ENCODE measurements around the gene IL23A. TPM values are rescaled to one million over a fixed set of nuclear protein-coding genes. Genes with fewer than 3 reads are reported as not detected.

IL23A gene
- polyA plus RNA-seq, 1 of the 3 experiments (the other 2 are of a cell fraction) = 0.46 TPM

DNA sequence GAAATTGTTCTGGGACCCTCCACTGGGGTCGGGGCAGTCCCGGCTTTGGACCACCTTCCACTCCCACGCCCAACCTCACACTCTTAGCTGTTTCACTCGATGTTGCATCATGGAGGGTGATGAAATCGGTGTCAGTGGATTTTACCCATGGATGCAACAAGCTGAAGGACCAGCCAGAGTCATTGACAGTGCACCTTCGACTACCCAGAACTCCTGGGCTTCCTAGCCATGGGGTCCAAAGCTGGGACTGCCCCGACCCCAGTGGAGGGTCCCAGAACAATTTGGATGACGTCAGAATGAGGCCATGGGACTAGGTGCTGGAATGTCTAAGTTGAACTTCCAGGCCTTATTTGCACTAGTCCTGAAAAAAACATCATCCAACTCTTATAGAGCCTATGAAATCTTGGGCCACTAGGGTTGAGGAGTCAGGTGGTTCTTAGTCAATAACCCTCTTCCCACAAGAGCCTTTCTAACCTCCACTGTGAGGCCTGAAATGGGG, 882 bp upstream of the IL23A start:
- H2AFZ ChIP-seq (ENCODE audit: low read depth) = no peak overlapping the region
- H3K79me2 ChIP-seq (ENCODE audit: insufficient read depth) = peaks cover 3% of the 10 kb centered on the region; the same call in 1 of the 2 replicates
- H4K20me1 ChIP-seq (ENCODE audit: insufficient read depth) = no peaks in the 10 kb centered on the region
- no peaks in the 10 kb centered on the region for H3K9me3 ChIP-seq
- no peak overlapping the region for H3K27ac ChIP-seq (ENCODE audit: low read depth in 2 of 2, low read length in 1 of 2)
- H3K4me2 ChIP-seq = no peak overlapping the region
- no peak overlapping the region for H3K4me3 ChIP-seq (ENCODE audit: low read depth in 2 of 2, low read length in 1 of 2)
- peaks cover 15% of the 10 kb centered on the region for H3F3A ChIP-seq (replicated peaks; ENCODE audit: insufficient read depth)
- H3K4me1 ChIP-seq (ENCODE audit: control insufficient read depth in 1 of 2, insufficient read depth in 2 of 2, low read depth in 1 of 2, low read length in 1 of 2) = peaks cover 2 to 4% of the 10 kb centered on the region in 2 experiments; a peak in 1 of 4 replicates
- no peak for DNase-seq
- H3K27me3 ChIP-seq (ENCODE audit: insufficient read depth) = no peaks in the 10 kb centered on the region
- 47% methylated on average over 7 of the region's 8 CpGs for WGBS (ENCODE audit: low lambda C conversion rate)
- ChIA-PET CTCF (interaction anchor here (0.7 kb wide), 1 partner anchor 204 kb away, joined by 3 read pairs; no protein-coding TSS in a partner anchor), POLR2A (interaction anchor here (0.6 kb wide), 1 partner anchor 528 kb away, joined by 3 read pairs; no protein-coding TSS in a partner anchor)
- H3K9me2 ChIP-seq = no peaks in the 10 kb centered on the region
- TF ChIP-seq MEF2A (IDR thresholded peaks at IDR 0.05; ENCODE audit: borderline replicate concordance, low read depth) = no peak
- TF ChIP-seq, protein P1, sequence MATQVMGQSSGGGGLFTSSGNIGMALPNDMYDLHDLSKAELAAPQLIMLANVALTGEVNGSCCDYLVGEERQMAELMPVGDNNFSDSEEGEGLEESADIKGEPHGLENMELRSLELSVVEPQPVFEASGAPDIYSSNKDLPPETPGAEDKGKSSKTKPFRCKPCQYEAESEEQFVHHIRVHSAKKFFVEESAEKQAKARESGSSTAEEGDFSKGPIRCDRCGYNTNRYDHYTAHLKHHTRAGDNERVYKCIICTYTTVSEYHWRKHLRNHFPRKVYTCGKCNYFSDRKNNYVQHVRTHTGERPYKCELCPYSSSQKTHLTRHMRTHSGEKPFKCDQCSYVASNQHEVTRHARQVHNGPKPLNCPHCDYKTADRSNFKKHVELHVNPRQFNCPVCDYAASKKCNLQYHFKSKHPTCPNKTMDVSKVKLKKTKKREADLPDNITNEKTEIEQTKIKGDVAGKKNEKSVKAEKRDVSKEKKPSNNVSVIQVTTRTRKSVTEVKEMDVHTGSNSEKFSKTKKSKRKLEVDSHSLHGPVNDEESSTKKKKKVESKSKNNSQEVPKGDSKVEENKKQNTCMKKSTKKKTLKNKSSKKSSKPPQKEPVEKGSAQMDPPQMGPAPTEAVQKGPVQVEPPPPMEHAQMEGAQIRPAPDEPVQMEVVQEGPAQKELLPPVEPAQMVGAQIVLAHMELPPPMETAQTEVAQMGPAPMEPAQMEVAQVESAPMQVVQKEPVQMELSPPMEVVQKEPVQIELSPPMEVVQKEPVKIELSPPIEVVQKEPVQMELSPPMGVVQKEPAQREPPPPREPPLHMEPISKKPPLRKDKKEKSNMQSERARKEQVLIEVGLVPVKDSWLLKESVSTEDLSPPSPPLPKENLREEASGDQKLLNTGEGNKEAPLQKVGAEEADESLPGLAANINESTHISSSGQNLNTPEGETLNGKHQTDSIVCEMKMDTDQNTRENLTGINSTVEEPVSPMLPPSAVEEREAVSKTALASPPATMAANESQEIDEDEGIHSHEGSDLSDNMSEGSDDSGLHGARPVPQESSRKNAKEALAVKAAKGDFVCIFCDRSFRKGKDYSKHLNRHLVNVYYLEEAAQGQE (IDR thresholded peaks at IDR 0.05; ENCODE audit: low read depth, low read length) = no peak
- H3K9ac ChIP-seq = no peak overlapping the region
- H3K36me3 ChIP-seq (replicated peaks in 1 of 2; ENCODE audit: control insufficient read depth in 1 of 2, insufficient read depth in 2 of 2, low read length in 1 of 2) = peaks cover 7 to 9% of the 10 kb centered on the region in 2 experiments

DNA sequence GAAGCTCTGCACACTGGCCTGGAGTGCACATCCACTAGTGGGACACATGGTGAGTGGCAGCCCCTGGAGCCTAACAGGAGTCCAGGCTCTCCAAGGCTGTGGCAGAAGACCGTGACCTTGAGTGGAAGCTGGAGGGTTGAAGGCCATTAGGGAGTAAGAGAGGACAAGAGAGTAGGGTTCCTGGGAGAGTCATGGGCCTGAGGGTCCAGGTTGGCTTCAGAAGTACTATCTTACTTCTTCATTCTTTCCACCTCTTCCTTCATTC, 406 bp downstream of the IL23A start:
- ChIA-PET POLR2A (interaction anchor here (0.6 kb wide), 1 partner anchor 21 kb away, joined by 3 read pairs; the partner anchor contains the start of gene STAT2), CTCF (no interaction called here)
- Histone ChIP-seq H3K4me1 (ENCODE audit: control insufficient read depth in 1 of 2, insufficient read depth in 2 of 2, low read depth in 1 of 2, low read length in 1 of 2) (no peaks in the 10 kb centered on the region; a peak in 1 of 4 replicates), H3K9me3 (no peaks in the 10 kb centered on the region), H3K79me2 (ENCODE audit: insufficient read depth) (no peaks in the 10 kb centered on the region), H3K9me2 (no peaks in the 10 kb centered on the region), H3K9ac (no peak overlapping the region), H3K4me3 (ENCODE audit: low read depth in 2 of 2, low read length in 1 of 2) (no peak overlapping the region), H4K20me1 (ENCODE audit: insufficient read depth) (no peaks in the 10 kb centered on the region), H3K27me3 (ENCODE audit: insufficient read depth) (no peaks in the 10 kb centered on the region), H3K4me2 (no peak overlapping the region), H3K27ac (ENCODE audit: low read depth in 2 of 2, low read length in 1 of 2) (no peak overlapping the region), H2AFZ (ENCODE audit: low read depth) (no peak overlapping the region), H3K36me3 (replicated peaks in 1 of 2; ENCODE audit: control insufficient read depth in 1 of 2, insufficient read depth in 2 of 2, low read length in 1 of 2) (peaks cover 20 to 21% of the 10 kb centered on the region in 2 experiments), H3F3A (replicated peaks; ENCODE audit: insufficient read depth) (peaks cover 15% of the 10 kb centered on the region)
- TF ChIP-seq RXRA (IDR thresholded peaks at IDR 0.05; ENCODE audit: borderline replicate concordance, low read depth) (no peak), NFIC (IDR thresholded peaks at IDR 0.05; ENCODE audit: borderline replicate concordance) (no peak), MEF2A (IDR thresholded peaks at IDR 0.05; ENCODE audit: borderline replicate concordance, low read depth) (no peak)
- TF ChIP-seq, protein P2, sequence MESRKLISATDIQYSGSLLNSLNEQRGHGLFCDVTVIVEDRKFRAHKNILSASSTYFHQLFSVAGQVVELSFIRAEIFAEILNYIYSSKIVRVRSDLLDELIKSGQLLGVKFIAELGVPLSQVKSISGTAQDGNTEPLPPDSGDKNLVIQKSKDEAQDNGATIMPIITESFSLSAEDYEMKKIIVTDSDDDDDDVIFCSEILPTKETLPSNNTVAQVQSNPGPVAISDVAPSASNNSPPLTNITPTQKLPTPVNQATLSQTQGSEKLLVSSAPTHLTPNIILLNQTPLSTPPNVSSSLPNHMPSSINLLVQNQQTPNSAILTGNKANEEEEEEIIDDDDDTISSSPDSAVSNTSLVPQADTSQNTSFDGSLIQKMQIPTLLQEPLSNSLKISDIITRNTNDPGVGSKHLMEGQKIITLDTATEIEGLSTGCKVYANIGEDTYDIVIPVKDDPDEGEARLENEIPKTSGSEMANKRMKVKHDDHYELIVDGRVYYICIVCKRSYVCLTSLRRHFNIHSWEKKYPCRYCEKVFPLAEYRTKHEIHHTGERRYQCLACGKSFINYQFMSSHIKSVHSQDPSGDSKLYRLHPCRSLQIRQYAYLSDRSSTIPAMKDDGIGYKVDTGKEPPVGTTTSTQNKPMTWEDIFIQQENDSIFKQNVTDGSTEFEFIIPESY (IDR thresholded peaks at IDR 0.05; ENCODE audit: borderline replicate concordance, low read depth) = no peak
- DNase-seq = no peak
- 77% methylated on average over 1 of the region's 1 CpG for WGBS (ENCODE audit: low lambda C conversion rate)

Measured in SK-N-SH (cell line).